ENCODE measurements around the gene NLRC3. TPM values are rescaled to one million over a fixed set of nuclear protein-coding genes. Genes with fewer than 3 reads are reported as not detected.

Gene NLRC3
- total RNA-seq, 1 experiment from 2014 or later: not detected

- Histone ChIP-seq H3K9me3 (no peaks in the 10 kb centered on the region), H3K4me1 (no peaks in the 10 kb centered on the region), H3K4me3 (ENCODE audit: low read depth, low read length) (no peak overlapping the region), H3K36me3 (ENCODE audit: control insufficient read depth, insufficient read depth, low read length) (no peaks in the 10 kb centered on the region), H3K27me3 (replicated peaks; ENCODE audit: control insufficient read depth, insufficient read depth, low read length) (no peaks in the 10 kb centered on the region)
- no peak for DNase-seq
- Mint-ChIP-seq H3K27ac (ENCODE audit: unreplicated experiment) (no peak overlapping the region), H3K9me3 (ENCODE audit: unreplicated experiment) (no peaks in the 10 kb centered on the region), H3K4me3 (ENCODE audit: unreplicated experiment) (no peak overlapping the region), H3K4me1 (ENCODE audit: low read depth, unreplicated experiment) (no peaks in the 10 kb centered on the region), H3K36me3 (ENCODE audit: insufficient read depth, unreplicated experiment) (no peaks in the 10 kb centered on the region), H3K27me3 (ENCODE audit: insufficient read depth, unreplicated experiment) (no peaks in the 10 kb centered on the region)
- intact Hi-C loops (cut with micrococcal nuclease; ENCODE audit: unreplicated experiment): no loop called here
- BruUV-seq (replicated peaks): no TSS peak
- CTCF ChIA-PET: no interaction called here
- no peak for TF ChIP-seq CTCF (IDR thresholded peaks at IDR 0.05; ENCODE audit: insufficient read depth in 1 of 2, low read depth in 1 of 2, low read length in 1 of 2, severe bottlenecking in 1 of 2, unreplicated experiment in 1 of 2)
- POLR2A ChIA-PET: no interaction called here
Observed at GRCh38 chr16:3497771-3498170, 79.4 kb downstream of the NLRC3 start.

DNA sequence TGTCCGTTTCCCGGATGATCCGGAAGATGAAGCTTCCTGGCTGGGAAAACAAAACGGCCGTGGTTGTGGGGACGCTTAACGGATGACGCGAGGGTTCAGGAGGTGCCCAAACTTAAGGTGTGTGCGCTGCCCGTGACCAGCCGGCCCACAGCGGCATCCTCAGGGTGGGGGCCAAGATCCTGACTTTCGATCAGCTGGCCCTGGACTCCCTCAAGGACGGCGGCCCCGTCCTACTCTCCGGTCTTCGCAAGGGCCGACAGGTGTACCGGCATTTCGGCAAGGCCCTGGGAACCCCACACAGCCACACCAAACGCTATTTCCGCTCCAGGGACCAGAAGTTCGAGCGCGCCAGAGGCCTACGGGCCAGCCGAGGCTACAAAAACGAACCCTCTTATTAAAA, 80.8 kb downstream of the NLRC3 start:
- no peaks in the 10 kb centered on the region for H3K9me3 ChIP-seq
- no peaks in the 10 kb centered on the region for H3K4me1 ChIP-seq
- ChIA-PET POLR2A (no interaction called here), CTCF (no interaction called here)
- DNase-seq: no peak
- no peak overlapping the region for H3K4me3 ChIP-seq (ENCODE audit: low read depth, low read length)
- H3K27me3 Mint-ChIP-seq (ENCODE audit: insufficient read depth, unreplicated experiment): no peaks in the 10 kb centered on the region
- H3K36me3 ChIP-seq (ENCODE audit: control insufficient read depth, insufficient read depth, low read length): no peaks in the 10 kb centered on the region
- no peak overlapping the region for H3K4me3 Mint-ChIP-seq (ENCODE audit: unreplicated experiment)
- no peaks in the 10 kb centered on the region for H3K9me3 Mint-ChIP-seq (ENCODE audit: unreplicated experiment)
- peaks cover 12% of the 10 kb centered on the region for H3K36me3 Mint-ChIP-seq (ENCODE audit: insufficient read depth, unreplicated experiment)
- intact Hi-C loops (cut with micrococcal nuclease; ENCODE audit: unreplicated experiment): no loop called here
- BruUV-seq (replicated peaks): no TSS peak
- H3K4me1 Mint-ChIP-seq (ENCODE audit: low read depth, unreplicated experiment): no peaks in the 10 kb centered on the region
- H3K27ac Mint-ChIP-seq (ENCODE audit: unreplicated experiment): no peak overlapping the region
- no peaks in the 10 kb centered on the region for H3K27me3 ChIP-seq (replicated peaks; ENCODE audit: control insufficient read depth, insufficient read depth, low read length)
- no peak for TF ChIP-seq CTCF (IDR thresholded peaks at IDR 0.05; ENCODE audit: insufficient read depth in 1 of 2, low read depth in 1 of 2, low read length in 1 of 2, severe bottlenecking in 1 of 2, unreplicated experiment in 1 of 2)

DNA sequence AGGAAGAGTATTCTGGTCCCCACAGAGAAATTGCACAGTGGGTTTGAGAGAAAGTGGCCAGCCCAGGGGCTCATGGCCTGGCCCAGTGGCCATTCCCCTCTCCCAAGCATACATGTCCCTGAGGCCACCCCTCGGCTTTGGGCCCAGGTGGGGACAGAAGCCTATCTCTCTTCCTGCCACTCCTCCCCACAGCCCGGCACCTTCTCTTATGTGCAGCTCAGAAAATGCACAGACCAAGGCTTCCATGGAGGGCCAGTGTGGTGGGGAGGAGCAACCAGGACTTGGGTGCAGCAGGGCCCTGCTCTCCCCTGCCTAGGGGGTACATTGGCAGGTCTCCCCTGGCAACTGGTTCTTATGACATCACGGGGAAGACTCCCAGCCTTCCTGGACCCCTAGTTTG, 82.0 kb downstream of the NLRC3 start, which contains the start of gene C16orf90:
C16orf90 (minus strand) TSS at position 314 of the 400 bp plus-strand sequence; CDS start at position 246, 68 bp downstream.
- Histone ChIP-seq H3K9me3 (no peaks in the 10 kb centered on the region), H3K4me1 (no peaks in the 10 kb centered on the region), H3K27me3 (replicated peaks; ENCODE audit: control insufficient read depth, insufficient read depth, low read length) (no peaks in the 10 kb centered on the region), H3K36me3 (ENCODE audit: control insufficient read depth, insufficient read depth, low read length) (no peaks in the 10 kb centered on the region), H3K4me3 (ENCODE audit: low read depth, low read length) (no peak within 1 kb of the TSS)
- DNase-seq: no peak
- intact Hi-C loops (cut with micrococcal nuclease; ENCODE audit: unreplicated experiment): no loop called here
- H3K4me3 Mint-ChIP-seq (ENCODE audit: unreplicated experiment): no peak within 1 kb of the TSS
- ChIA-PET CTCF (no interaction called here), POLR2A (no interaction called here)
- BruUV-seq (replicated peaks): no TSS peak
- H3K27ac Mint-ChIP-seq (ENCODE audit: unreplicated experiment): no peak within 1 kb of the TSS
- peaks cover 19% of the 10 kb centered on the region for H3K36me3 Mint-ChIP-seq (ENCODE audit: insufficient read depth, unreplicated experiment)
- no peaks in the 10 kb centered on the region for H3K4me1 Mint-ChIP-seq (ENCODE audit: low read depth, unreplicated experiment)
- no peaks in the 10 kb centered on the region for H3K27me3 Mint-ChIP-seq (ENCODE audit: insufficient read depth, unreplicated experiment)
- no peak for TF ChIP-seq CTCF (IDR thresholded peaks at IDR 0.05; ENCODE audit: insufficient read depth in 1 of 2, low read depth in 1 of 2, low read length in 1 of 2, severe bottlenecking in 1 of 2, unreplicated experiment in 1 of 2)
- no peaks in the 10 kb centered on the region for H3K9me3 Mint-ChIP-seq (ENCODE audit: unreplicated experiment)

Data from Caco-2 (cell line).